CD14-positive monocyte (primary cell): ENCODE data around the gene RGL3. TPM values are rescaled to one million over a fixed set of nuclear protein-coding genes. Genes with fewer than 3 reads are reported as not detected.

ENCODE experiments used
- DNase-seq, 3 donors: peaks; one replicate each; pipeline ENCODE4 v3.0.0-alpha.2; 2011 to 2022
- H2AFZ ChIP-seq: 2 replicates; pipeline ENCODE4 v1.6.0; 2012; ENCODE audit warnings: mild to moderate bottlenecking, low read depth, low read length, inconsistent platforms; ENCODE audit not compliant: insufficient read depth, poor library complexity, severe bottlenecking
- H3K27ac ChIP-seq, 2 donors: 1 replicate in 1 of 2; 2 replicates in 1 of 2; pipeline ENCODE4 v1.5.1; 2012 to 2013; ENCODE audit warnings: low read length in 2 of 2, control low read depth in 1 of 2, inconsistent platforms in 1 of 2, low read depth in 1 of 2, mild to moderate bottlenecking in 1 of 2
- H3K27me3 ChIP-seq, 2 donors: one replicate each; pipeline versions ENCODE4 v1.6.0 to v1.6.1; 2011 to 2013; ENCODE audit warnings: low read length in 2 of 2; ENCODE audit not compliant: control insufficient read depth in 2 of 2, insufficient read depth in 2 of 2
- H3K36me3 ChIP-seq, 2 donors: replicated peaks in 1 of 2; 1 replicate in 1 of 2; 2 replicates in 1 of 2; pipeline versions ENCODE4 v1.5.1 to v1.6.1; 2012 to 2013; ENCODE audit warnings: low read length in 2 of 2, control low read depth in 1 of 2, inconsistent platforms in 1 of 2, mild to moderate bottlenecking in 1 of 2; ENCODE audit not compliant: insufficient read depth in 2 of 2, control insufficient read depth in 1 of 2
- H3K4me1 ChIP-seq, 2 donors: 1 replicate in 1 of 2; 2 replicates in 1 of 2; pipeline versions ENCODE4 v1.5.1 to v1.6.1; 2012 to 2013; ENCODE audit warnings: low read length in 2 of 2, control low read depth in 1 of 2, inconsistent platforms in 1 of 2, mild to moderate bottlenecking in 1 of 2, moderate library complexity in 1 of 2; ENCODE audit not compliant: insufficient read depth in 2 of 2, control insufficient read depth in 1 of 2
- H3K4me2 ChIP-seq: replicated peaks from 2 replicates; pipeline ENCODE3; 2012; ENCODE audit warnings: low read length, moderate library complexity, mild to moderate bottlenecking; ENCODE audit not compliant: poor library complexity, severe bottlenecking; ENCODE audit errors: extremely low read depth
- H3K4me3 ChIP-seq, 3 experiments: fragments of 200-600 bp in 1 of 3; sonication (generic) in 1 of 3; replicated peaks in 1 of 3; 1 replicate in 2 of 3; 2 replicates in 1 of 3; pipeline ENCODE4 v1.5.1; 2011 to 2013; ENCODE audit warnings: low read length in 3 of 3, mild to moderate bottlenecking in 3 of 3, control low read depth in 2 of 3, low read depth in 2 of 3, inconsistent platforms in 1 of 3, moderate library complexity in 1 of 3
- H3K79me2 ChIP-seq: 2 replicates; pipeline ENCODE4 v1.6.0; 2012; ENCODE audit warnings: mild to moderate bottlenecking, control low read depth, inconsistent platforms, low read length, moderate library complexity; ENCODE audit not compliant: insufficient read depth
- H3K9ac ChIP-seq: 2 replicates; pipeline ENCODE4 v1.6.0; 2017; ENCODE audit warnings: low read length, mild to moderate bottlenecking; ENCODE audit not compliant: insufficient read depth, poor library complexity, severe bottlenecking
- H3K9me3 ChIP-seq, 2 donors: replicated peaks in 1 of 2; 1 replicate in 1 of 2; 2 replicates in 1 of 2; pipeline versions ENCODE4 v1.5.1 to v1.6.1; 2012 to 2013; ENCODE audit warnings: low read length in 2 of 2, control low read depth in 1 of 2; ENCODE audit not compliant: control insufficient read depth in 1 of 2, insufficient read depth in 1 of 2
- H4K20me1 ChIP-seq: 2 replicates; pipeline ENCODE4 v1.6.0; 2012; ENCODE audit warnings: mild to moderate bottlenecking, low read length, control low read depth, moderate library complexity; ENCODE audit not compliant: insufficient read depth
- H3K27ac Mint-ChIP-seq, 7 donors: one replicate each; pipeline ENCODE4 v1.8.0; 2020; ENCODE audit warnings: mild to moderate bottlenecking in 7 of 7, mixed read lengths in 7 of 7, moderate library complexity in 6 of 7, inconsistent platforms in 2 of 7
- H3K27me3 Mint-ChIP-seq, 3 donors: one replicate each; pipeline ENCODE4 v1.8.0; 2021 to 2022; ENCODE audit warnings: low read depth in 3 of 3, mild to moderate bottlenecking in 3 of 3, mixed read lengths in 3 of 3, moderate library complexity in 3 of 3, inconsistent platforms in 1 of 3
- H3K36me3 Mint-ChIP-seq, 2 donors: one replicate each; pipeline ENCODE4 v1.8.0; 2020; ENCODE audit warnings: mixed read lengths in 2 of 2, inconsistent platforms in 1 of 2, mild to moderate bottlenecking in 1 of 2
- H3K4me1 Mint-ChIP-seq: one replicate; pipeline ENCODE4 v1.8.0; 2020; ENCODE audit warnings: mild to moderate bottlenecking, mixed read lengths
- H3K4me3 Mint-ChIP-seq, 2 donors: one replicate each; pipeline ENCODE4 v1.8.0; 2020; ENCODE audit warnings: mild to moderate bottlenecking in 2 of 2, mixed read lengths in 2 of 2, moderate library complexity in 1 of 2
- H3K9me3 Mint-ChIP-seq, 7 donors: one replicate each; pipeline ENCODE4 v1.8.0; 2020 to 2022; ENCODE audit warnings: mixed read lengths in 7 of 7, mild to moderate bottlenecking in 6 of 7, moderate library complexity in 6 of 7, inconsistent platforms in 2 of 7
- WGBS: methylation state at CpG from one replicate; pipeline ENCODE4 v1.1.5; 2013; ENCODE audit warnings: missing lambda C conversion rate; ENCODE audit not compliant: insufficient coverage; 5-methylcytosine and 5-hydroxymethylcytosine counted together
- intact Hi-C, 2 donors: fragments of 100-400 bp; cut with micrococcal nuclease; formaldehyde crosslinking; loops; one replicate each; pipeline versions ENCODE4 v1.15.0 to v1.15.1; 2023
- polyA plus RNA-seq, 3 donors: library from polyadenylated mRNA; depleted of rRNA in 1 of 3; unstranded in 2 of 3; stranded (reverse) in 1 of 3; fragments of 300-500 nt in 2 of 3; fragments of >200 nt in 1 of 3; fragmentation: Illumina TruSeq in 2 of 3; gene quantifications; 1 replicate in 2 of 3; 2 replicates in 1 of 3; pipeline ENCODE4 v1.2.3, GENCODE V29; 2012 to 2021
- TF ChIP-seq, protein P1 (sequence below): fragments of 200-600 bp; IDR thresholded peaks from one replicate; pipeline ENCODE4 v1.8.0; 2022; ENCODE audit warnings: antibody characterized with exemption, mild to moderate bottlenecking

Gene RGL3
- polyA plus RNA-seq, 3 donors: 1.7 TPM; not detected in 2

DNA sequence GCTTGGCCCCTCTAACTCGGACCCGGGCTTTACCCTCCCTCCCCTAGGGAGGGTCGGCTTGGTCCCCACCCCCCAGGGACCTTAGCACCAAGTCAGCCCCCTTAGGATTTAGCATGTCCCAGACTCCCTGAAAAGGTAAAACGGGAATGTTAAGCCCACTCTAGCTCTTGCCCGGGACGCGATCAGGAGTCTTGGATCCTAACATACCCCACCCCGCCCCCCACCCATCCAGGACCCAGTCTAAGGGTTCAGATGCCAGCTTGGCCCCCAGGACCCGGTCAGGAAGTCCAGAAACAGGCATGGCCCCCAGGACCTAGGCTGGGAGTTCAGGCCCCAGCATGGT is 35.4 kb downstream of the RGL3 start:
- H3K4me3 Mint-ChIP-seq: peak overlapping the region; percentile 64 to 80

DNA sequence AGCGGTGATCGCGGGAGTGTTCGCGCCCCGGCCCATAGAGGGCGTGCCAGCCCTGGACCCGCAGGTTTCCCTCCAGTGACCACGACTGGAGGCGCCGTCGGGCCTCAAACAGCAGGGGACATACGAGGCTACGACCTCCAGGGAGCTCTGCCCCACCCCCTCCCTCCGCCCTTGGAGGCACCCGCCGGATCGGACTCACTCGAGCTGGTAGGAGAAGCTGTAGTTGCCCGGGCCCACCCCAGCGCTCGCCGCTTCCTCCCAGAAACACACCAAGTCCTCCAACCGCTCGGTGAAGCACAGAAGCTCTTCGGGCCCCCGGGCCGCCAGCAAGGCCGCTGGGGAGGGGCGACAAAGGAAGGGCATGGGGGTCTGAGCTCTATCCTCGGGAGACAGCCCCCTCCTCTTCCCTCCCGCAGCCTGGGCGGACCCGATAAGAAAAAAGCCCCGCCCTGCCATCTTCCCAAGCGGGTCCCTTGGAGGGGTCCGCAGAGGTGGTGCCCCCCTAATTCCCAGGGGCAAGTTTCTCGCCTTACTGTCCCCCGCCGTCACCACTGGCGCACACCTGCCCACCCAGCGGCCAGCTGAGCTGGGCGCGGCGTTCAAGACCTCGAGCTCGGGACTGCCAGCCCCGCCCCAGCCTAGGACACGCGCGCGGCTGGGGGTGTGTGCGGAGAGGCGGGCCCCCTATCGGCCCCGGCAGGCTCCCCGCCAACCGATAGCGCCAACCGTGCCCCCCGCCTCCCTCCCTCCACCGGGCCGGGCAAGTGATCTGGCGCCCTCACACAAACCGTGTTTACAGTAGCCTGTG is 36.0 kb downstream of the RGL3 start:
- peak overlapping the region; percentile 82 for H2AFZ ChIP-seq
- Mint-ChIP-seq H3K36me3 (peaks cover 2 to 7% of the 10 kb centered on the region in 2 donors), H3K27ac (peak overlapping the region in 6 of 7 donors; percentile 64 to 100 (median 88))

More for the DNA sequence above, 35.4 kb downstream of the RGL3 start:
- H3K9me3 Mint-ChIP-seq: peaks cover 0 to 5% (median 0%) of the 10 kb centered on the region in 7 donors
- peaks cover 60% of the 10 kb centered on the region for H3K4me1 Mint-ChIP-seq
- Histone ChIP-seq H4K20me1 (no peaks in the 10 kb centered on the region), H3K9ac (peak overlapping the region; percentile 56), H3K27ac (no peak overlapping the region), H3K36me3 (no peaks in the 10 kb centered on the region), H2AFZ (peak overlapping the region; percentile 82), H3K4me1 (peaks cover 57 to 76% of the 10 kb centered on the region in 2 donors), H3K79me2 (peaks cover 22% of the 10 kb centered on the region), H3K4me3 (peak overlapping the region in 2 of 3 experiments; percentile 32 to 87), H3K27me3 (peaks cover 0 to 19% of the 10 kb centered on the region in 2 donors), H3K4me2 (peak overlapping the region; percentile 82), H3K9me3 (no peaks in the 10 kb centered on the region)
- peaks cover 16 to 28% (median 25%) of the 10 kb centered on the region in 3 donors for H3K27me3 Mint-ChIP-seq
- intact Hi-C loops: loop anchor here (2.0 to 5.0 kb wide), 3 partner anchors 39 to 91 kb away; partner anchors contain the start of genes ODAD3 (in 1 of the 2) and PRKCSH (in 1 of the 2)
- H3K27ac Mint-ChIP-seq: peak overlapping the region in 3 of 7 donors; percentile 16 to 53 (median 30)
- TF ChIP-seq, protein P1, sequence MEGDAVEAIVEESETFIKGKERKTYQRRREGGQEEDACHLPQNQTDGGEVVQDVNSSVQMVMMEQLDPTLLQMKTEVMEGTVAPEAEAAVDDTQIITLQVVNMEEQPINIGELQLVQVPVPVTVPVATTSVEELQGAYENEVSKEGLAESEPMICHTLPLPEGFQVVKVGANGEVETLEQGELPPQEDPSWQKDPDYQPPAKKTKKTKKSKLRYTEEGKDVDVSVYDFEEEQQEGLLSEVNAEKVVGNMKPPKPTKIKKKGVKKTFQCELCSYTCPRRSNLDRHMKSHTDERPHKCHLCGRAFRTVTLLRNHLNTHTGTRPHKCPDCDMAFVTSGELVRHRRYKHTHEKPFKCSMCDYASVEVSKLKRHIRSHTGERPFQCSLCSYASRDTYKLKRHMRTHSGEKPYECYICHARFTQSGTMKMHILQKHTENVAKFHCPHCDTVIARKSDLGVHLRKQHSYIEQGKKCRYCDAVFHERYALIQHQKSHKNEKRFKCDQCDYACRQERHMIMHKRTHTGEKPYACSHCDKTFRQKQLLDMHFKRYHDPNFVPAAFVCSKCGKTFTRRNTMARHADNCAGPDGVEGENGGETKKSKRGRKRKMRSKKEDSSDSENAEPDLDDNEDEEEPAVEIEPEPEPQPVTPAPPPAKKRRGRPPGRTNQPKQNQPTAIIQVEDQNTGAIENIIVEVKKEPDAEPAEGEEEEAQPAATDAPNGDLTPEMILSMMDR: no peak
- H3K36me3 Mint-ChIP-seq: peaks cover under 1 to 2% of the 10 kb centered on the region in 2 donors
- 1% methylated on average over 9 of the region's 9 CpGs for WGBS
- no peak for DNase-seq

More for the DNA sequence above, 36.0 kb downstream of the RGL3 start:
- Histone ChIP-seq H3K4me3 (peak overlapping the region; percentile 3 to 87 (median 37)), H3K9me3 (no peaks in the 10 kb centered on the region), H3K9ac (peak overlapping the region; percentile 56), H3K27me3 (peaks cover 0 to 19% of the 10 kb centered on the region in 2 donors), H4K20me1 (no peaks in the 10 kb centered on the region), H3K36me3 (no peaks in the 10 kb centered on the region), H3K4me2 (peak overlapping the region; percentile 82), H3K4me1 (peaks cover 62 to 82% of the 10 kb centered on the region in 2 donors), H3K79me2 (peaks cover 28% of the 10 kb centered on the region), H3K27ac (no peak overlapping the region)
- Mint-ChIP-seq H3K4me1 (peaks cover 66% of the 10 kb centered on the region), H3K9me3 (peaks cover 0 to 5% (median 0%) of the 10 kb centered on the region in 7 donors), H3K4me3 (peak overlapping the region; percentile 69 to 80), H3K27me3 (peaks cover 16 to 28% (median 22%) of the 10 kb centered on the region in 3 donors)
- intact Hi-C loops: loop anchor here (2.0 to 5.0 kb wide), 3 partner anchors 39 to 91 kb away; partner anchors contain the start of genes ODAD3 (in 1 of the 2) and PRKCSH (in 1 of the 2)
- WGBS: 0% methylated on average over 35 of the region's 65 CpGs
- peak; percentile 46 to 57 (median 50) for DNase-seq
- TF ChIP-seq, protein P1: peak; percentile 63
